A549 (cell line): ENCODE measurements around the gene EIF4E2. TPM values are rescaled to one million over a fixed set of nuclear protein-coding genes. Genes with fewer than 3 reads are reported as not detected.
A peak's percentile ranks its signal among the peaks of the same experiment; 100 is the strongest.

ENCODE experiments used
- ATAC-seq, 2 experiments: fragments of 200-7000 bp in 1 of 2; fragments of >200 bp in 1 of 2; cut with Nextera tagmentation in 1 of 2; cut with Tn5 transposase in 1 of 2; 3 replicates each; pipeline versions ENCODE4 v1.8.0 to v1.9.1; 2018 to 2020; ENCODE audit warnings: mild to moderate bottlenecking in 1 of 2, moderate library complexity in 1 of 2
- CTCF ChIA-PET: fragments of 300-600 bp; sonication (Branson Sonifier 250); formaldehyde crosslinking; extraction: SDS; loops from one replicate; lab custom pipeline; 2021; ENCODE audit warnings: antibody characterized with exemption, inconsistent platforms; lab: Yijun Ruan, JAX
- POLR2A ChIA-PET: fragments of 350-600 bp; formaldehyde crosslinking; extraction: SDS; loops from one replicate; lab custom pipeline; 2021; ENCODE audit warnings: antibody characterized with exemption, inconsistent platforms; lab: Yijun Ruan, JAX
- DNase-seq, 2 experiments: peaks; one replicate each; pipeline versions ENCODE4 v3.0.0 to v3.0.0-alpha.2; 2011 to 2016; ENCODE audit warnings: low read depth in 1 of 2, low spot score in 1 of 2
- FAIRE-seq: peaks from 2 replicates; lab custom pipeline; 2011; peaks lifted over from hg19 to GRCh38; lab: Jason Lieb, UNC
- H3K27ac ChIP-seq, 2 experiments: fragments of >200 bp; sonication (Bioruptor Twin); formaldehyde crosslinking; 3 replicates each; pipeline ENCODE4 v1.5.1; 2016 to 2017
- H3K4me1 ChIP-seq: fragments of >200 bp; sonication (Bioruptor Twin); formaldehyde crosslinking; 3 replicates; pipeline ENCODE4 v1.6.1; 2016
- H3K4me2 ChIP-seq: fragments of >200 bp; sonication (Bioruptor Twin); formaldehyde crosslinking; 3 replicates; pipeline ENCODE4 v1.6.1; 2016
- H3K4me3 ChIP-seq: fragments of >200 bp; sonication (Bioruptor Twin); formaldehyde crosslinking; 3 replicates; pipeline ENCODE4 v1.5.1; 2016
- H3K9me3 ChIP-seq: fragments of >200 bp; sonication (Bioruptor Twin); formaldehyde crosslinking; 3 replicates; pipeline ENCODE4 v1.6.1; 2016
- ATOH8 ChIP-seq: fragments of 250-450 bp; sonication (Bioruptor Pico); IDR thresholded peaks from 2 replicates; pipeline ENCODE4 v1.5.0; 2020; ENCODE audit warnings: low read depth, mild to moderate bottlenecking, moderate library complexity
- BCL3 ChIP-seq: fragments of >200 bp; sonication (Bioruptor Twin); formaldehyde crosslinking; IDR thresholded peaks from 3 replicates; pipeline ENCODE4 v1.6.1; 2016
- CBX2 ChIP-seq: fragments of 200-600 bp; sonication (generic); IDR thresholded peaks from 2 replicates; pipeline ENCODE4 v1.6.1; 2016; ENCODE audit warnings: low read depth, mild to moderate bottlenecking, borderline replicate concordance
- EHMT2 ChIP-seq: fragments of 200-600 bp; sonication (generic); IDR thresholded peaks from 2 replicates; pipeline ENCODE4 v1.6.1; 2016; ENCODE audit warnings: antibody characterized with exemption, low read depth, mild to moderate bottlenecking, moderate library complexity
- FOSL2 ChIP-seq, 2 experiments: fragments of 450-650 bp in 1 of 2; fragments of >200 bp in 1 of 2; sonication (Bioruptor Twin) in 1 of 2; formaldehyde crosslinking; IDR thresholded peaks; 2 replicates each; pipeline versions ENCODE4 v1.5.0 to v1.6.1; 2016 to 2020; ENCODE audit warnings: mild to moderate bottlenecking in 1 of 2, moderate library complexity in 1 of 2
- FOXS1 ChIP-seq: fragments of 250-450 bp; sonication (Bioruptor Pico); IDR thresholded peaks from 2 replicates; pipeline ENCODE4 v1.5.0; 2020; ENCODE audit warnings: mild to moderate bottlenecking, moderate library complexity
- HES2 ChIP-seq: fragments of >200 bp; sonication (Bioruptor Twin); formaldehyde crosslinking; IDR thresholded peaks from 2 replicates; pipeline ENCODE4 v1.6.1; 2016
- HMGXB4 ChIP-seq: fragments of 250-450 bp; sonication (Bioruptor Pico); IDR thresholded peaks from 2 replicates; pipeline ENCODE4 v1.5.0; 2021; ENCODE audit warnings: mild to moderate bottlenecking, moderate library complexity, borderline replicate concordance
- JUN ChIP-seq, 2 experiments: fragments of >200 bp; sonication (Bioruptor Twin); formaldehyde crosslinking; IDR thresholded peaks; 2 replicates in 1 of 2; 3 replicates in 1 of 2; pipeline ENCODE4 v1.6.1; 2016 to 2017
- JUNB ChIP-seq: fragments of >200 bp; sonication (Bioruptor Twin); formaldehyde crosslinking; IDR thresholded peaks from 2 replicates; pipeline ENCODE4 v1.6.1; 2016
- MAZ ChIP-seq: fragments of 150-350 bp; IDR thresholded peaks from 2 replicates; pipeline ENCODE4 v1.6.1; 2014; ENCODE audit warnings: antibody characterized with exemption, low read depth, low read length, borderline replicate concordance
- NR3C1 ChIP-seq: fragments of >200 bp; sonication (Bioruptor Twin); formaldehyde crosslinking; IDR thresholded peaks from 3 replicates; pipeline ENCODE4 v1.6.1; 2017
- PBX3 ChIP-seq: IDR thresholded peaks from 2 replicates; pipeline ENCODE4 v1.6.1; 2012
- PHF8 ChIP-seq: fragments of 200-600 bp; sonication (generic); IDR thresholded peaks from 2 replicates; pipeline ENCODE4 v1.6.1; 2016; ENCODE audit warnings: low read depth, mild to moderate bottlenecking, antibody characterized with exemption, moderate library complexity, borderline replicate concordance
- POLR2AphosphoS2 ChIP-seq: conservative IDR thresholded peaks from 2 replicates; pipeline ENCODE4 v1.6.1; 2012; ENCODE audit warnings: low read length, improper control_type of control experiment, inconsistent platforms
- RAD21 ChIP-seq, 2 experiments: fragments of >200 bp in 1 of 2; sonication (Bioruptor Twin) in 1 of 2; formaldehyde crosslinking in 1 of 2; IDR thresholded peaks in 1 of 2; conservative IDR thresholded peaks in 1 of 2; 2 replicates in 1 of 2; 3 replicates in 1 of 2; pipeline ENCODE4 v1.6.1; 2012 to 2018; ENCODE audit warnings: inconsistent platforms in 1 of 2
- SMC3 ChIP-seq: fragments of >200 bp; sonication (Bioruptor Twin); formaldehyde crosslinking; IDR thresholded peaks from 3 replicates; pipeline ENCODE4 v1.6.1; 2018; ENCODE audit warnings: inconsistent platforms
- ZC3H11A ChIP-seq: fragments of 450-650 bp; IDR thresholded peaks from 2 replicates; pipeline ENCODE4 v1.6.1; 2014; ENCODE audit warnings: antibody characterized with exemption, mild to moderate bottlenecking
- WGBS: methylation state at CpG from one replicate; pipeline ENCODE4 v1.1.6; 2017; ENCODE audit errors: missing lambda C conversion rate; 5-methylcytosine and 5-hydroxymethylcytosine counted together
- polyA plus RNA-seq, 4 experiments: library from polyadenylated mRNA; depleted of rRNA in 3 of 4; stranded (reverse); fragments of >200 nt; fragmentation: RNase III in 1 of 4; extraction: RNeasy Plus Mini Kit Qiagen cat#74134 plus additional on column Dnase treatment in 1 of 4; gene quantifications; 2 replicates in 3 of 4; 3 replicates in 1 of 4; pipeline ENCODE4 v1.2.3, GENCODE V29; 2011 to 2017
- TF ChIP-seq, protein P1 (sequence below): IDR thresholded peaks from 2 replicates; pipeline ENCODE4 v1.6.1; 2012

The EIF4E2 gene
- polyA plus RNA-seq, 2 of the 4 experiments (the other 2 are of a cell fraction): 49.1 to 177 TPM

GRCh38 chr2:232563580-232563979 lies 13.1 kb downstream of the EIF4E2 start:
- FAIRE-seq: no peak
- H3K4me3 ChIP-seq: no peak overlapping the region
- TF ChIP-seq ZC3H11A (no peak), JUN (IDR thresholded peaks at IDR 0.05) (no peak), POLR2AphosphoS2 (no peak), MAZ (no peak), EHMT2 (no peak), PHF8 (no peak), CBX2 (no peak), HMGXB4 (CRISPR knock-in tag) (no peak), JUNB (no peak), BCL3 (no peak)
- TF ChIP-seq, all 56 proteins: peak for 0
- ATAC-seq: no peak
- no peak overlapping the region for H3K4me2 ChIP-seq
- DNase-seq: no peak
- CTCF ChIA-PET: interaction anchor here (0.7 to 1.5 kb wide), 4 partner anchors 8 to 105 kb away, joined by 3 to 4 read pairs (median 4); no protein-coding TSS in a partner anchor
- H3K9me3 ChIP-seq: no peaks in the 10 kb centered on the region
- peaks cover 13% of the 10 kb centered on the region for H3K4me1 ChIP-seq
- 68% methylated on average over 3 of the region's 3 CpGs for WGBS
- POLR2A ChIA-PET: no interaction called here
- no peak overlapping the region for H3K27ac ChIP-seq

GRCh38 chr2:232567721-232568120 lies 17.2 kb downstream of the EIF4E2 start:
- no peak for ATAC-seq
- Histone ChIP-seq H3K4me3 (no peak overlapping the region), H3K9me3 (no peaks in the 10 kb centered on the region), H3K4me2 (peak overlapping the region; percentile 24; the same call in 2 of the 3 replicates), H3K4me1 (peaks cover 13% of the 10 kb centered on the region), H3K27ac (peak overlapping the region in 1 of 2 experiments; percentile 22; a peak in 1 of 6 replicates)
- ChIA-PET POLR2A (interaction anchor here (1.3 kb wide), 1 partner anchor 17 kb away, joined by 6 read pairs; the partner anchor contains the start of genes EIF4E2 and TIGD1), CTCF (interaction anchor here (1.0 to 1.3 kb wide), 2 partner anchors 11 to 38 kb away, joined by 3 to 4 read pairs; no protein-coding TSS in a partner anchor)
- no peak for TF ChIP-seq SMC3
- TF ChIP-seq FOSL2 (IDR thresholded peaks at IDR 0.05): no peak
- no peak for TF ChIP-seq FOSL2 (CRISPR knock-in tag; IDR thresholded peaks at IDR 0.05)
- no peak for TF ChIP-seq RAD21 (conservative IDR thresholded peaks at IDR 0.05 in 1 of 2, IDR thresholded peaks at IDR 0.05 in 1 of 2)
- no peak for TF ChIP-seq HES2
- TF ChIP-seq, protein P1, sequence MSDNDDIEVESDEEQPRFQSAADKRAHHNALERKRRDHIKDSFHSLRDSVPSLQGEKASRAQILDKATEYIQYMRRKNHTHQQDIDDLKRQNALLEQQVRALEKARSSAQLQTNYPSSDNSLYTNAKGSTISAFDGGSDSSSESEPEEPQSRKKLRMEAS: no peak
- TF ChIP-seq NR3C1: no peak
- TF ChIP-seq ATOH8 (CRISPR knock-in tag): no peak
- TF ChIP-seq FOXS1: no peak
- TF ChIP-seq PBX3: no peak
- DNase-seq: no peak
- FAIRE-seq: no peak
